ENCODE measurements around the gene GPR55. TPM values are rescaled to one million over a fixed set of nuclear protein-coding genes. Genes with fewer than 3 reads are reported as not detected.

Gene GPR55
- total and polyA plus RNA-seq, 2 of the 4 experiments (the other 2 are of a cell fraction), result 0.03 TPM; not detected in 1

GRCh38 chr2:230868947-230869913, 55.8 kb downstream of the GPR55 start (continued):
- TF ChIP-seq CTCF (conservative IDR thresholded peaks at IDR 0.05; ENCODE audit: low read depth, low read length), result no peak

Measured in IMR-90 (cell line).